GM04503 (cell line): ENCODE results near the gene EIF2B1.
A peak's percentile ranks its signal among the peaks of the same experiment; 100 is the strongest.
"Not testable (repeated sequence)": the region's sequence is repeated elsewhere in the genome, so short reads cannot be mapped to it uniquely, and the experiment has no call there.

Experiments used
- DNase-seq: peaks from one replicate; pipeline ENCODE4 v3.0.0-alpha.2; 2012; ENCODE audit warnings: low read depth

Gene EIF2B1

DNA sequence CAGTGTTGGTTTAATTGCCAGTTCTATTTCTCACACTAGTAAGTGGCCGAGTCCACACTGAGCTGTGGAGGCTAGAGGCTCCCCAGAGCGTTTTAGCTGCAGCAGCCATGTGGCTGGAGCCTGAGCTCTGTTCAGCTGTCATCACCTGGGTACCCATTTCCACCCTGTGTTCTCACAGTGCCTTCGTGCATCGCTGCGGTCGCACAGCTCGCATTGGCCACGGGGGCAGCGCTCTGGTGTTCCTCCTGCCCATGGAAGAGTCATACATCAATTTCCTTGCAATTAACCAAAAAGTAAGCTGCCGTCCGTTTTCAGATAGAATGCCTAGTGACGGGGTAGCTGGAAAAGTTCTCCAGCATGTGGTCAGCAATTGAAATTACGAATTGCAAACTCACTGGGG is 15.9 kb downstream of the EIF2B1 start:
- DNase-seq: no peak

GRCh38 chr12:123617144-123617543 is 16.3 kb downstream of the EIF2B1 start:
- DNase-seq: no peak

- peak; percentile 93 for DNase-seq
Measured at GRCh38 chr12:123614531-123614930, 19.0 kb downstream of the EIF2B1 start.

GRCh38 chr12:123614110-123614509 is 19.4 kb downstream of the EIF2B1 start:
- no peak for DNase-seq

GRCh38 chr12:123608182-123608581 is 25.3 kb downstream of the EIF2B1 start:
- DNase-seq: no peak

DNA sequence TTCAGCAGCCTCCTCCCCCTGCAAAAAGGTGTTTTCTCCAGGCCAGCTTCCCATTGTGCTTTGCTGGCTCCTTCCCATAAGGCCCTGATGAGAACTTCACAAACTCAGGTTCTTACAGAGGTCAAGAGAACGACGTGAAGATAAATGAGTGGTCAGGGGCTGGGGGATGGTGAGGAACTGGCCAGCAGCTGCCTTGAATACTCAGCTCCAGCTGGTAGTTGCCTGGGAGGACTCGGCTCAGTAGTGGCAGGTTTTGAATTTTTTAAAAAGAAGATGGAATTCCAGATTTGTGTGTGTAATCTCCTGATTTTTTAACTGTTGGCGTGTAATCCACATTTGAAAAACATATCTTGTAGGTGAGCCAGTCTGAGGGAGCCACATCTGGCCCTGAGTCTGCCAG is 25.7 kb downstream of the EIF2B1 start:
- DNase-seq: no peak

GRCh38 chr12:123603495-123603894 is 30.0 kb downstream of the EIF2B1 start:
- not testable (repeated sequence) for DNase-seq

DNA sequence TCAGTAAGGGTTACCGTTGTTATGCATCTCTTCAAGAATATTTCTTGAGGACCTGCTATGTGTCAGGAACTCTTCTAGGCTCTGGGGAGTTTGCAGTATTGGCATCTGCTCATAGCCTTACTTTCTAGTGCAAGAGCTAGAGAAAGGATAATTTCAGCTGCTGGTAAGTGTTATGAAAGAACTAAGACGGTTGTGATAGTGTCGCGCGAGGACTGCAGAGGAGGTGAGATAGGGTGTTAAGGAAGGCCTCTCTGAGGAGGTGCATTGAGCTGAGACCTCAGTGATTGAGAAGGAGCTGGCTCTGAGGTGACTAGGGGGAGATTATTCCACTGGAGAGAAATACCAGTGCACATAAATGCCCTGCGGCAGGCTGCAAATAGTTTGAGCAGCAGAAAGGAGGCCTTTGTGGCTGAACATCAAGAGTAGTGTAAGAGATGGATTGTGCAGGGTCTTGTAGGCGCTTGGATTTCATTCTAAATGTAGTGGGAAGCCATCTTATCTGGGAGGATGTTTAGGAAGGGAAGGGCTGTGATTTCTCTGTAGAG is 30.8 kb downstream of the EIF2B1 start:
- DNase-seq: no peak

GRCh38 chr12:123601602-123602489 is 31.6 kb downstream of the EIF2B1 start, which contains the start of gene DDX55:
Gene DDX55 (plus strand): TSS chr12:123602099. CDS start chr12:123602149, 50 bp downstream.
- no peak for DNase-seq

DNA sequence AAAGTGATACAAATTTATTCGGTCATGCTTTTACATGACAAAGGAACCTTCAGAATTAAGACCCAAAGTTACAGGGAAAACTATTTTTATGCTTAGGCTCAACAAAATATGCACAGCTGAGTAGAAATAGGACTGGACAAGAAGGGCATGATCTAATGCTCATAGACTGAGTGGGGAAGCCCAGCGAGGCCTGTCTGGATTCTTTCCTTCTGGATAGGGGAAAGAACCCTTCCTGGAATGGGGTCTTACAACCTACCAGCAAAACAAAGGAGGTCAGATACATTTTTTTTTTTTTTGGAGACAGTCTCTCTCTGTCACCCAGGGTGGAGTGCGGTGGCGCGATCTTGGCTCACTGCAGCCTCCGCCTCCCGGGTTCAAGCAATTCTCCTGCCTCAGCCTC is 33.8 kb downstream of the EIF2B1 start:
- no peak for DNase-seq

- DNase-seq: no peak
Measured at GRCh38 chr12:123599310-123599709, 34.2 kb downstream of the EIF2B1 start.

DNA sequence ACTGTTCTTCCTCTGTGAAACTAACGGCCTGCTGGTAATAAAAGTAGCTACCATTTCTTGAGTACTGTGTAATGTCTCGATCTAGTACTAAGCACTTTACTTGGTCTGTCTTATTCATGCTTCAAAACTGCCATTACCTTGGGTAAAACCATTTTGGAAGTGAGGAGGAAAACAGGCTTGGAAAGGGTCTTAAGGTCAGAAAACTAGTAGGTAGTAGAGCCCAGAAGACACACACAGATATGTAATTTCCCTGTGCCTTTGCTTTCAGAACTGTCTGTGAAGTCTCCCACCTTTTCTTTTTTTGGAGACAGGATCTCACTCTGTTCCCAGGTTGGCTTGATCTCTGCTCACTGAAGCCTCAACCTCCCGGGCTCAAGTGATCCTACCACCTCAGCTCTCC is 35.0 kb downstream of the EIF2B1 start:
- no peak for DNase-seq

DNA sequence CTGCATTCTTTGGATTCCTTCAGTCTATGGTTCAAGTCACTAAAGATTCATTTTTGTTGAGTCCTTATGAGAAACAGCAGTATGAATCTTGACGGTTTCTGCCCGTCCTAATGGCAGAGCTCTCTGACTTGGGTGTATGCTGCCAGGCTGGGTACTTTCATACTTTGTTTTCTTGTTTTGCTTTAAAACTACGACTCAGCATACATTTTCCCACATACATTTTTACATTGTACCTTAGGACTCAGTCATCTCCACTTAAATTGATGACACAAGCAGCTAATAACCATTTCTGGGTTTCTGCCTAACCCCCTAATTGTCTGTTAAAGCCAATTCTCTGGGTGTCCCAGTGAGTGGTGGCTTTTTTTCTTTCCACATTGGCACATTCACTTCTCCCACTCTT is 36.4 kb downstream of the EIF2B1 start:
- DNase-seq: no peak

- no peak for DNase-seq
Measured at GRCh38 chr12:123595729-123596128, 37.8 kb downstream of the EIF2B1 start.

- no peak for DNase-seq
Measured at GRCh38 chr12:123591702-123592481, 41.6 kb downstream of the EIF2B1 start.

DNA sequence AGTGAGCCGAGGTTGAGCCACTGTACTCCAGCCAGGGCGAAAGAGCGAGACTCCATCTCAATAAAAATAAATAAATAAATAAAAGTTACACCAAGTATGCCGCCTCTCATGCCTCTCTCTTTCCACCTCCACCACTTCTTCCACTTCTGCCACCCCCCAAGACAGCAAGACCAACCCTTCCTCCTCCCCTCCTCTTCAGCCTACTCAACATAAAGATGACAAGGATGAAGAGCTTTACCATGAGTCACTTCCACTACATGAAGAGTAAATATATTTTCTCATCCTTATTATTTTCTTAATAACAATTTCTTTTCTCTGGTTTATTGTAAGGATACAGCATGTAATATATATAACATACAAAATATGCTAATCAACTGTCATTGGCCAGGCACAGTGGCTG is 52.7 kb downstream of the EIF2B1 start:
- no peak for DNase-seq

GRCh38 chr12:123578829-123579228 is 54.7 kb downstream of the EIF2B1 start:
- DNase-seq: not testable (repeated sequence)

GRCh38 chr12:123578243-123578642 is 55.2 kb downstream of the EIF2B1 start:
- DNase-seq: no peak

GRCh38 chr12:123576611-123577010 is 56.9 kb downstream of the EIF2B1 start:
- no peak for DNase-seq

GRCh38 chr12:123573870-123574269 is 59.6 kb downstream of the EIF2B1 start:
- no peak for DNase-seq

GRCh38 chr12:123572391-123572790 is 61.1 kb downstream of the EIF2B1 start:
- DNase-seq: no peak

GRCh38 chr12:123571343-123571813 is 62.1 kb downstream of the EIF2B1 start:
- peak; percentile 81 for DNase-seq
